Measurements from ENCODE around the gene ADAP1.

GRCh38 chr7:935874-936385 is 18.6 kb downstream of the ADAP1 start:
- TF ChIP-seq EZH2 (IDR thresholded peaks at IDR 0.05; ENCODE audit: low read length, unreplicated experiment) (no peak), CTCF (conservative IDR thresholded peaks at IDR 0.05; ENCODE audit: low read depth, low read length) (no peak)

All from PC-3 (cell line).